Activated B cell treated with CpG ODN at 0.5 μM for 24 hours (primary cell): ENCODE results near the gene KCNJ6. TPM values are rescaled to one million over a fixed set of nuclear protein-coding genes. Genes with fewer than 3 reads are reported as not detected.

ENCODE experiments used
- ATAC-seq: fragments of 200-7000 bp; cut with Tn5 transposase; one replicate; pipeline ENCODE4 v1.10.0; 2021; ENCODE audit warnings: low read depth, mild to moderate bottlenecking, moderate library complexity
- CTCF ChIA-PET: fragments of 350-600 bp; sonication (Branson Sonifier 250); formaldehyde crosslinking; loops from one replicate; lab custom pipeline; 2021; ENCODE audit warnings: antibody characterized with exemption; lab: Charles Lee
- POLR2A ChIA-PET: fragments of 350-600 bp; sonication (Branson Sonifier 250); formaldehyde crosslinking; loops from one replicate; lab custom pipeline; 2021; ENCODE audit warnings: antibody characterized with exemption; lab: Charles Lee
- DNase-seq: peaks from one replicate; pipeline ENCODE4 v3.0.0; 2022
- H3K27ac Mint-ChIP-seq: one replicate; pipeline ENCODE4 v1.8.0; 2020; ENCODE audit warnings: mixed read lengths
- H3K27me3 Mint-ChIP-seq: one replicate; pipeline ENCODE4 v1.8.0; 2021; ENCODE audit warnings: mixed read lengths
- H3K36me3 Mint-ChIP-seq: one replicate; pipeline ENCODE4 v1.8.0; 2021; ENCODE audit warnings: low read depth, mixed read lengths
- H3K4me1 Mint-ChIP-seq: one replicate; pipeline ENCODE4 v1.8.0; 2021; ENCODE audit warnings: mixed read lengths
- H3K4me3 Mint-ChIP-seq: one replicate; pipeline ENCODE4 v1.8.0; 2020; ENCODE audit warnings: mild to moderate bottlenecking, mixed read lengths
- H3K9me3 Mint-ChIP-seq: one replicate; pipeline ENCODE4 v1.8.0; 2020; ENCODE audit warnings: mixed read lengths
- CTCF ChIP-seq: fragments of 200-600 bp; IDR thresholded peaks from one replicate; pipeline ENCODE4 v1.8.0; 2022; ENCODE audit warnings: antibody characterized with exemption, mild to moderate bottlenecking
- intact Hi-C: fragments of 100-400 bp; cut with micrococcal nuclease; formaldehyde crosslinking; loops from one replicate; pipeline ENCODE4 v1.15.1; 2024
- total RNA-seq: library from RNA; stranded (reverse); gene quantifications from 2 replicates; pipeline ENCODE4 v1.2.3, GENCODE V29; 2022

The KCNJ6 gene
- total RNA-seq, 1 donor from 2014 or later, result not detected

GRCh38 chr21:37869661-37870060 lies 46.6 kb downstream of the KCNJ6 start:
- intact Hi-C loops, result no loop called here
- Mint-ChIP-seq H3K4me1 (peaks cover 5% of the 10 kb centered on the region), H3K27me3 (no peaks in the 10 kb centered on the region), H3K36me3 (no peaks in the 10 kb centered on the region), H3K9me3 (no peaks in the 10 kb centered on the region), H3K27ac (no peak overlapping the region), H3K4me3 (no peak overlapping the region)
- ChIA-PET POLR2A (no interaction called here), CTCF (no interaction called here)
- ATAC-seq, result no peak
- no peak for TF ChIP-seq CTCF
- DNase-seq, result no peak

GRCh38 chr21:37868446-37869295 lies 47.6 kb downstream of the KCNJ6 start:
- no peak for ATAC-seq
- ChIA-PET POLR2A (no interaction called here), CTCF (no interaction called here)
- H3K27ac Mint-ChIP-seq, result no peak overlapping the region
- peaks cover 5% of the 10 kb centered on the region for H3K4me1 Mint-ChIP-seq
- H3K27me3 Mint-ChIP-seq, result no peaks in the 10 kb centered on the region
- no peaks in the 10 kb centered on the region for H3K36me3 Mint-ChIP-seq
- TF ChIP-seq CTCF, result no peak
- no peaks in the 10 kb centered on the region for H3K9me3 Mint-ChIP-seq
- H3K4me3 Mint-ChIP-seq, result no peak overlapping the region
- intact Hi-C loops, result no loop called here
- DNase-seq, result no peak

- no peak for DNase-seq
- H3K36me3 Mint-ChIP-seq, result no peaks in the 10 kb centered on the region
- ChIA-PET CTCF (no interaction called here), POLR2A (no interaction called here)
- no peaks in the 10 kb centered on the region for H3K9me3 Mint-ChIP-seq
- H3K27ac Mint-ChIP-seq, result no peak overlapping the region
- H3K4me3 Mint-ChIP-seq, result no peak overlapping the region
- intact Hi-C loops, result no loop called here
- H3K4me1 Mint-ChIP-seq, result peaks cover 10% of the 10 kb centered on the region
- peak; percentile 42 for ATAC-seq
- no peaks in the 10 kb centered on the region for H3K27me3 Mint-ChIP-seq
- TF ChIP-seq CTCF, result no peak
These were observed 50.2 kb downstream of the KCNJ6 start for GRCh38 chr21:37866027-37866426.

- ATAC-seq, result no peak
- ChIA-PET POLR2A (no interaction called here), CTCF (no interaction called here)
- TF ChIP-seq CTCF, result no peak
- H3K27ac Mint-ChIP-seq, result no peak overlapping the region
- no peaks in the 10 kb centered on the region for H3K36me3 Mint-ChIP-seq
- no peaks in the 10 kb centered on the region for H3K27me3 Mint-ChIP-seq
- H3K4me1 Mint-ChIP-seq, result peaks cover 10% of the 10 kb centered on the region
- intact Hi-C loops, result no loop called here
- no peaks in the 10 kb centered on the region for H3K9me3 Mint-ChIP-seq
- no peak overlapping the region for H3K4me3 Mint-ChIP-seq
- no peak for DNase-seq
These were observed 51.1 kb downstream of the KCNJ6 start for GRCh38 chr21:37865156-37865555.

GRCh38 chr21:37863842-37864241 lies 52.4 kb downstream of the KCNJ6 start:
- H3K4me3 Mint-ChIP-seq, result no peak overlapping the region
- no peak for DNase-seq
- TF ChIP-seq CTCF, result no peak
- H3K27me3 Mint-ChIP-seq, result no peaks in the 10 kb centered on the region
- ChIA-PET CTCF (no interaction called here), POLR2A (interaction anchor here (0.8 kb wide), 1 partner anchor 32 kb away, joined by 5 read pairs; no protein-coding TSS in a partner anchor)
- H3K9me3 Mint-ChIP-seq, result no peaks in the 10 kb centered on the region
- no peaks in the 10 kb centered on the region for H3K36me3 Mint-ChIP-seq
- H3K27ac Mint-ChIP-seq, result no peak overlapping the region
- ATAC-seq, result no peak
- intact Hi-C loops, result no loop called here
- H3K4me1 Mint-ChIP-seq, result peaks cover 10% of the 10 kb centered on the region
